ENCODE measurements around the gene KNL1. TPM values are rescaled to one million over a fixed set of nuclear protein-coding genes. Genes with fewer than 3 reads are reported as not detected.

Gene KNL1
- total RNA-seq, 1 experiment from 2014 or later: 25.8 TPM

GRCh38 chr15:40600956-40601355 is 6.9 kb downstream of the KNL1 start:
- Histone ChIP-seq H2AFZ (ENCODE audit: low read length) (no peak overlapping the region), H3K4me2 (ENCODE audit: low read depth, low read length, poor library complexity, severe bottlenecking) (peak overlapping the region; percentile 44), H4K20me1 (ENCODE audit: insufficient read depth, low read depth, low read length) (no peaks in the 10 kb centered on the region), H3K27ac (ENCODE audit: low read length) (peak overlapping the region; percentile 28; the same call in 1 of the 2 replicates), H3K4me1 (ENCODE audit: low read length) (peaks cover 34% of the 10 kb centered on the region), H3K36me3 (ENCODE audit: insufficient read depth, low read length) (peaks cover 12% of the 10 kb centered on the region), H3K27me3 (ENCODE audit: low read length) (no peaks in the 10 kb centered on the region), H3K9ac (ENCODE audit: low read length) (no peak overlapping the region), H3K9me2 (replicated peaks; ENCODE audit: insufficient read depth, low read length) (no peaks in the 10 kb centered on the region), H3K9me3 (ENCODE audit: low read length) (no peaks in the 10 kb centered on the region), H3K79me2 (ENCODE audit: low read length) (peaks cover 90% of the 10 kb centered on the region), H3K4me3 (ENCODE audit: low read length) (no peak overlapping the region)
- DNase-seq: no peak

GRCh38 chr15:40603935-40604334 is 9.9 kb downstream of the KNL1 start:
- no peak overlapping the region for H3K9ac ChIP-seq (ENCODE audit: low read length)
- H3K36me3 ChIP-seq (ENCODE audit: insufficient read depth, low read length): peaks cover 21% of the 10 kb centered on the region
- H2AFZ ChIP-seq (ENCODE audit: low read length): no peak overlapping the region
- H3K27ac ChIP-seq (ENCODE audit: low read length): no peak overlapping the region
- no peaks in the 10 kb centered on the region for H3K9me2 ChIP-seq (replicated peaks; ENCODE audit: insufficient read depth, low read length)
- H3K27me3 ChIP-seq (ENCODE audit: low read length): no peaks in the 10 kb centered on the region
- peaks cover 68% of the 10 kb centered on the region for H3K79me2 ChIP-seq (ENCODE audit: low read length)
- peaks cover 31% of the 10 kb centered on the region for H3K4me1 ChIP-seq (ENCODE audit: low read length)
- DNase-seq: no peak
- H3K4me2 ChIP-seq (ENCODE audit: low read depth, low read length, poor library complexity, severe bottlenecking): no peak overlapping the region
- H3K4me3 ChIP-seq (ENCODE audit: low read length): no peak overlapping the region
- no peaks in the 10 kb centered on the region for H3K9me3 ChIP-seq (ENCODE audit: low read length)
- H4K20me1 ChIP-seq (ENCODE audit: insufficient read depth, low read depth, low read length): no peaks in the 10 kb centered on the region

GRCh38 chr15:40613080-40613479 is 19.0 kb downstream of the KNL1 start:
- peaks cover 3% of the 10 kb centered on the region; the same call in 1 of the 2 replicates for H3K36me3 ChIP-seq (ENCODE audit: insufficient read depth, low read length)
- DNase-seq: no peak

GRCh38 chr15:40618023-40618422 is 24.0 kb downstream of the KNL1 start:
- Histone ChIP-seq H3K9me2 (replicated peaks; ENCODE audit: insufficient read depth, low read length) (no peaks in the 10 kb centered on the region), H4K20me1 (ENCODE audit: insufficient read depth, low read depth, low read length) (no peaks in the 10 kb centered on the region), H3K79me2 (ENCODE audit: low read length) (no peaks in the 10 kb centered on the region), H3K27me3 (ENCODE audit: low read length) (no peaks in the 10 kb centered on the region), H3K4me1 (ENCODE audit: low read length) (peaks cover 19% of the 10 kb centered on the region), H3K36me3 (ENCODE audit: insufficient read depth, low read length) (peaks cover 25% of the 10 kb centered on the region; the same call in 1 of the 2 replicates), H2AFZ (ENCODE audit: low read length) (no peak overlapping the region), H3K9ac (ENCODE audit: low read length) (no peak overlapping the region), H3K27ac (ENCODE audit: low read length) (peak overlapping the region; percentile 65), H3K4me3 (ENCODE audit: low read length) (no peak overlapping the region), H3K9me3 (ENCODE audit: low read length) (no peaks in the 10 kb centered on the region), H3K4me2 (ENCODE audit: low read depth, low read length, poor library complexity, severe bottlenecking) (no peak overlapping the region)
- DNase-seq: peak; percentile 67

More at GRCh38 chr15:40613080-40613479, 19.0 kb downstream of the KNL1 start:
- Histone ChIP-seq H3K9me3 (ENCODE audit: low read length) (no peaks in the 10 kb centered on the region), H2AFZ (ENCODE audit: low read length) (no peak overlapping the region), H3K9me2 (replicated peaks; ENCODE audit: insufficient read depth, low read length) (no peaks in the 10 kb centered on the region), H3K79me2 (ENCODE audit: low read length) (no peaks in the 10 kb centered on the region), H3K27me3 (ENCODE audit: low read length) (no peaks in the 10 kb centered on the region), H4K20me1 (ENCODE audit: insufficient read depth, low read depth, low read length) (no peaks in the 10 kb centered on the region), H3K4me2 (ENCODE audit: low read depth, low read length, poor library complexity, severe bottlenecking) (no peak overlapping the region), H3K4me1 (ENCODE audit: low read length) (peaks cover 15% of the 10 kb centered on the region), H3K9ac (ENCODE audit: low read length) (no peak overlapping the region), H3K4me3 (ENCODE audit: low read length) (no peak overlapping the region), H3K27ac (ENCODE audit: low read length) (no peak overlapping the region)

GRCh38 chr15:40618906-40619305 is 24.9 kb downstream of the KNL1 start:
- Histone ChIP-seq H3K9me3 (ENCODE audit: low read length) (no peaks in the 10 kb centered on the region), H3K4me2 (ENCODE audit: low read depth, low read length, poor library complexity, severe bottlenecking) (no peak overlapping the region), H3K27ac (ENCODE audit: low read length) (no peak overlapping the region), H3K36me3 (ENCODE audit: insufficient read depth, low read length) (peaks cover 25% of the 10 kb centered on the region; the same call in 1 of the 2 replicates), H2AFZ (ENCODE audit: low read length) (no peak overlapping the region), H3K27me3 (ENCODE audit: low read length) (no peaks in the 10 kb centered on the region), H3K79me2 (ENCODE audit: low read length) (0 out of 2 replicates have a peak, but pooled peaks cover 2% of the 10 kb centered on the region), H3K4me1 (ENCODE audit: low read length) (peaks cover 19% of the 10 kb centered on the region), H4K20me1 (ENCODE audit: insufficient read depth, low read depth, low read length) (no peaks in the 10 kb centered on the region), H3K9ac (ENCODE audit: low read length) (no peak overlapping the region), H3K4me3 (ENCODE audit: low read length) (no peak overlapping the region), H3K9me2 (replicated peaks; ENCODE audit: insufficient read depth, low read length) (no peaks in the 10 kb centered on the region)
- no peak for DNase-seq

- H3K4me2 ChIP-seq (ENCODE audit: low read depth, low read length, poor library complexity, severe bottlenecking): no peak overlapping the region
- peak; percentile 37 for DNase-seq
- 0 out of 2 replicates have a peak, but pooled peaks cover 6% of the 10 kb centered on the region for H3K79me2 ChIP-seq (ENCODE audit: low read length)
- no peaks in the 10 kb centered on the region for H3K9me2 ChIP-seq (replicated peaks; ENCODE audit: insufficient read depth, low read length)
- H3K27me3 ChIP-seq (ENCODE audit: low read length): no peaks in the 10 kb centered on the region
- no peaks in the 10 kb centered on the region for H4K20me1 ChIP-seq (ENCODE audit: insufficient read depth, low read depth, low read length)
- no peak overlapping the region for H3K4me3 ChIP-seq (ENCODE audit: low read length)
- peaks cover 2% of the 10 kb centered on the region for H3K4me1 ChIP-seq (ENCODE audit: low read length)
- H2AFZ ChIP-seq (ENCODE audit: low read length): no peak overlapping the region
- H3K27ac ChIP-seq (ENCODE audit: low read length): no peak overlapping the region
- peaks cover 32% of the 10 kb centered on the region; the same call in 1 of the 2 replicates for H3K36me3 ChIP-seq (ENCODE audit: insufficient read depth, low read length)
- H3K9ac ChIP-seq (ENCODE audit: low read length): no peak overlapping the region
- no peaks in the 10 kb centered on the region for H3K9me3 ChIP-seq (ENCODE audit: low read length)
Measured at GRCh38 chr15:40623361-40623760, 29.3 kb downstream of the KNL1 start.

- Histone ChIP-seq H3K36me3 (ENCODE audit: insufficient read depth, low read length) (peaks cover 18% of the 10 kb centered on the region; the same call in 1 of the 2 replicates), H3K9me2 (replicated peaks; ENCODE audit: insufficient read depth, low read length) (no peaks in the 10 kb centered on the region)
Measured at GRCh38 chr15:40630313-40630712, 36.3 kb downstream of the KNL1 start.

GRCh38 chr15:40633178-40633577 is 39.1 kb downstream of the KNL1 start:
- no peaks in the 10 kb centered on the region for H4K20me1 ChIP-seq (ENCODE audit: insufficient read depth, low read depth, low read length)
- H2AFZ ChIP-seq (ENCODE audit: low read length): no peak overlapping the region
- no peaks in the 10 kb centered on the region for H3K27me3 ChIP-seq (ENCODE audit: low read length)
- H3K79me2 ChIP-seq (ENCODE audit: low read length): no peaks in the 10 kb centered on the region
- no peak overlapping the region for H3K4me3 ChIP-seq (ENCODE audit: low read length)
- H3K27ac ChIP-seq (ENCODE audit: low read length): no peak overlapping the region
- H3K9ac ChIP-seq (ENCODE audit: low read length): no peak overlapping the region
- DNase-seq: peak; percentile 25
- H3K9me2 ChIP-seq (replicated peaks; ENCODE audit: insufficient read depth, low read length): no peaks in the 10 kb centered on the region
- H3K36me3 ChIP-seq (ENCODE audit: insufficient read depth, low read length): peaks cover 16% of the 10 kb centered on the region; the same call in 1 of the 2 replicates
- no peaks in the 10 kb centered on the region for H3K4me1 ChIP-seq (ENCODE audit: low read length)
- no peaks in the 10 kb centered on the region for H3K9me3 ChIP-seq (ENCODE audit: low read length)
- H3K4me2 ChIP-seq (ENCODE audit: low read depth, low read length, poor library complexity, severe bottlenecking): no peak overlapping the region

More at GRCh38 chr15:40630313-40630712, 36.3 kb downstream of the KNL1 start:
- no peaks in the 10 kb centered on the region; the same call in 1 of the 2 replicates for H3K4me1 ChIP-seq (ENCODE audit: low read length)
- DNase-seq: peak; percentile 34
- H2AFZ ChIP-seq (ENCODE audit: low read length): no peak overlapping the region
- no peak overlapping the region for H3K4me2 ChIP-seq (ENCODE audit: low read depth, low read length, poor library complexity, severe bottlenecking)
- no peak overlapping the region for H3K9ac ChIP-seq (ENCODE audit: low read length)
- no peak overlapping the region for H3K27ac ChIP-seq (ENCODE audit: low read length)
- H4K20me1 ChIP-seq (ENCODE audit: insufficient read depth, low read depth, low read length): no peaks in the 10 kb centered on the region
- no peaks in the 10 kb centered on the region for H3K79me2 ChIP-seq (ENCODE audit: low read length)
- no peaks in the 10 kb centered on the region for H3K27me3 ChIP-seq (ENCODE audit: low read length)
- no peak overlapping the region for H3K4me3 ChIP-seq (ENCODE audit: low read length)
- H3K9me3 ChIP-seq (ENCODE audit: low read length): no peaks in the 10 kb centered on the region

All from Karpas-422 (cell line).